GM18909 (cell line): ENCODE data around the gene SNX17.
"Not testable (repeated sequence)": the region's sequence is repeated elsewhere in the genome, so short reads cannot be mapped to it uniquely, and the experiment has no call there.

ENCODE experiments used
- ATAC-seq: cut with Tn5 transposase; IDR thresholded peaks from one replicate; pipeline ENCODE4 v1.9.1; 2021; ENCODE audit warnings: mild to moderate bottlenecking; ENCODE audit not compliant: unreplicated experiment, poor library complexity

Gene SNX17

DNA sequence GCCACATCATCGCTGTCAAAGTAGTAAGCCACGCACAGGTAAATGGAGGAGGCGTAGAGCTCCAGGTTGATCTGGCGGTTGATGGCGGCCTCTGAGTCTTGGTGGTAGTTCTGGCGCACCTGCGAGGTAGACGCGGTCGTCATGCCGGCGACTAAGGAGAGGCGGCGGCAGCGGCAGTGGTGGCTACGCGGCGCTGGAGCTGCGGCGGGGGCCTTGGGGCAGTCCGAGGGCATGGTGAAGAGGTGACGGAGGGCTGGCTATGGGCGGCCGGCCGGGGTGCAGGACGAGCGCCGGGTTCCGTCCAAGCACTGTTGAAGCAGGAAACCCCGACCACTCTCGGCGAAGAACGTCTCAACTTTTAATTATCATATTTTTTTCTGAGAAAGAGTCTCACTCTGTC is 22.8 kb downstream of the SNX17 start:
- ATAC-seq = no peak

DNA sequence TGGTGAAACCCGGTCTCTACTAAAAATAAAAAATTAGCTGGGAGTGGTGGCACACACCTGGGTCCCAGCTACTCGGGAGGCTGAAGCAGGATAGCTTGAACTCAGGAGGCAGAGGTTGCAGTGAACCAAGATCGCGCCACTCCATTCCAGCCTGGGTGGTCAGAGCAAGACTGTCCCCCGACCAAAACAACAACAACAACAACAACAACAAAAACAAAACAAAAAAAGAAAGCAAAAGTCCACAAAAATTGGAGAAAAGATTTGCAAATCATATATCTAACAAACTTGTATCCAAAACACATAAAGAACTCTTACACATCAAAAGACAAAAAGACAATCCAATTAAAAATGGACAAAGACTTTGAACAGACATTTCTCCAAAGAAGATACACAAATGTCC is 28.5 kb downstream of the SNX17 start:
- ATAC-seq = no peak

DNA sequence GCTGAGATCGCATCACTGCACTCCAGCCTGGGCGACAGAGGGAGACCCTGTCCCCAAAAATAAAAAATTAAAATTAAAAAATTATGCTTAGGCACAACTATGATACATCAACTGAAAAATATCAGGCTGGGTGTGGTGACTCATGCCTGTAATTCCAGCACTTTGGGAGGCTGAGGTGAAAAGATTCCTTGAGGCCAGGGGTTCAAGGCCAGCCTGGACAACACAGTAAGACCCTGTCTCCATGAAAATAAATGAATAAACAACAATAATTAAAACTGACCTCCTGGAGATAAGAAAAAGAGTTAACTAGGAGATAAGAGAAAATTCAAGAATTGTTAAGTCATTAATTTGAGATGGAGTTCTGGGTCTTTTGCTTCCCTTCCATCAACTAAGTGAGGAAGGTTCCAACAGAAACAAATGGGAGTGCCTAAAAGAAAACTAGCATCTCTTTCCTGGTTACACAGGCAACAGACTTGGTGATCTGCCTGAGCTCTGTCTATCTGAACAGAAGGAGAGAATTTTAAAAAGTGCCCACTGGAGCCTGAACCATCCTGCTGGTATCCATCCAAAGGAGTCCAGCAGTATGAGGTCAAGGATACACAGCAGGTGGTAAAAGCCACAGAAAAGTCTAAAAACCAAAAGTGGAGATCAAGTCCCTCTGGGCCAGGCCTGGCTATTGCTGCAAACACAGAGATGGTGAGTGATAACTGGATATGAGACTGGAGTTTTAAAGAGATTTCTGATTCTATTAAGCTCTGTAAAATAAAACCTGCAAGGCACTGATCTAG is 30.1 kb downstream of the SNX17 start:
- no peak for ATAC-seq

DNA sequence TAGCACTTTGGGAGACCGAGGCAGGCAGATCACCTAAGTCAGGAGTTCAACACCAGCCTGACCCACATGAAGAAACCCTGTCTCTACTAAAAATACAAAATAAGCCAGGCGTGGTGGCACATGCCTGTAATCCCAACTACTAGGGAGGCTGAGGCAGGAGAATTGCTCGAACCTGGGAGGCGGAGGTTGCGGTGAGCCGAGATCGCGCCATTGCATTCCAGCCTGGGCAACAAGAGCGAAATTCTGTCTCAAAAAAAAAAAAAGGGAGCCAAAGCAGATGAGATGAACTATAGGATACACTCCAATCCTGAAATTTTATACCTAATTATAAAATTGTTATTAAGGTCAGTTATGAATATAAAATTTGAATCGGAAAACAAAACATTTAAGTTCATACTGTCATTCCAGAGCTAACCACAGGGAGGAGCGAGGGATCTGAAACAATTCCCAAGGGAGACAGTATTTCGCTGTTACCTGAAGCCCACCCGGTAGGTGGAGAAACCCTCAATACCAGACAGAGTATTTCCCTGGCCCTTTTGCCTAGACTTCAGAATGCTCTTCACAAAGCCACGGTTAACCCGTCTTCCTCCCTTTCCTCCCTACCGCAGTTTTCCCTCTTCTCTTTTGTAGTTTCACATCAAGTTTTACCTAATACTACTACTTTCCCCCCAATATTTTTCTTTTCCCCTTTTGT is 37.5 kb downstream of the SNX17 start:
- ATAC-seq = no peak

DNA sequence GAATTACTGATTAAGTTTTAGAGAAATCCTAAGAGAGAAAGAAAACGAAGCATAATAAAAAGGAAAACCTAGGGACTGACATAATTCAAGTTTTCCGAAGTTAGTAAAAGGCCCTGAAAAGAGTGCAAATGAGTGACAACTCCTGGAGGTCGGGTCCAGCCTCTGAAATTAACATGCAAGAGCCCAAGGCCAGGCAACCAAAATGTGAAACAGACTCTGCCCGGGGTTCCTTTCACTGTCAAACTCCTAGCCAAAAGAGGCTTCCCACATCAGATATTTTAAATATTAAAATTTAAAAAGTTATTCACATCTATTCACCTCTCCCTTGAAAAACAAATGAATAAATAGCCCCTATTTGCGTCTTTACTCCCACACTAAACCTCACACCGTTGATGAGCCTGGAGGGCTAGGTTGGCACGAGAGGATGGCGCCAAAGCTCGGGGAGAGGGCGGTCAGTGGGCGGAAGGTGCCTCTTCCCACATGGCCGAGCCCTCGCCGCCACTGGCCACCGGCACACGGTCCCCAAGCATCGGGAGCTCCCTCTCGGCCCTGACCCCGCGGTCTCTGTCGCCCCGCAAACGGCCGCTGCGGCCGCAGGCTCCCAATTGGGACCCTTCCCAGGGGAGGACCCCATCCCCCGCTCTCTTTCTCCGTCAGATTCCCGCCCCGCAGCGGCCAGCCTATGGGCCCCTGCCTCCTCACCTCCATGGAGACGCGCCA is 38.3 kb downstream of the SNX17 start:
- peak; percentile 37 for ATAC-seq

DNA sequence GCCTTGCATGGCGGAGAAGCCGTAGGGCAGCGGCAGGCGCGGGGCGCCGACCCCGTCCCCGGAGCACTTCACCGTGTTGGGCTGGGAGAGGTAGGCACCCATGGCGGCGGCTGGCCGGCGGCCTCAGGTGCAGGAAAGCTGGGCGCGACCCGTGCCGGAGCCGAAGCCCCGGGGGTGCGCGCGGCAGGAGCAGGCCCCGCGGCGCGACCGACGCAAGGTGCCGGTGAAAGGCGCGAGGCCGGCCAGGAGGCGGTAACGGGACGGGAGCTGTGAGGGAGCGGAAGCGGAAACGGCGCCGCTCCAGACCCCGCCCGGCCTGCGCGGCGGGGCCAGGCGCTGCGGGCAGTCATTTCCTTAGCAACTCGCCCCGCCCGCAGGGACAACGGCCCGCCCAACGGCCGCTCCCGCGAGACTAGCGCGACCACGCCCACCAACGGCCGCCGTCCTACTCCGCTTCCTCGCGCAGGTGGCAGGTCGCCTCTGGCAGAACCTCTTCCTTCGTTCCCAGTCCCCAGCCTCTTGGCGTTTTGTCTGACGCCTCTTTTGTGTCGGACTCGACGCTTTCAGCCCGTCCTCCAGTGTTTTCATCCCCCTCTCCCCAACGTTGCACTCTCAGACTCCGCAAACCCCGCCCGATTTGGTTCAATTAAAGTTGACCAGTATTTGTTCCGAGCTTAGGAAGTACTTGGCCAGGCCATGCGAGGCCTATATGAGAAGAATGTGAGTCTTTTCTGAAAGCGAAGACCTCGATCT is 39.1 kb downstream of the SNX17 start, which contains the start of gene PPM1G:
PPM1G (minus strand) TSS at position 271 of the 753 bp plus-strand sequence; CDS start at position 102, 169 bp downstream.
- ATAC-seq = peak; percentile 95

DNA sequence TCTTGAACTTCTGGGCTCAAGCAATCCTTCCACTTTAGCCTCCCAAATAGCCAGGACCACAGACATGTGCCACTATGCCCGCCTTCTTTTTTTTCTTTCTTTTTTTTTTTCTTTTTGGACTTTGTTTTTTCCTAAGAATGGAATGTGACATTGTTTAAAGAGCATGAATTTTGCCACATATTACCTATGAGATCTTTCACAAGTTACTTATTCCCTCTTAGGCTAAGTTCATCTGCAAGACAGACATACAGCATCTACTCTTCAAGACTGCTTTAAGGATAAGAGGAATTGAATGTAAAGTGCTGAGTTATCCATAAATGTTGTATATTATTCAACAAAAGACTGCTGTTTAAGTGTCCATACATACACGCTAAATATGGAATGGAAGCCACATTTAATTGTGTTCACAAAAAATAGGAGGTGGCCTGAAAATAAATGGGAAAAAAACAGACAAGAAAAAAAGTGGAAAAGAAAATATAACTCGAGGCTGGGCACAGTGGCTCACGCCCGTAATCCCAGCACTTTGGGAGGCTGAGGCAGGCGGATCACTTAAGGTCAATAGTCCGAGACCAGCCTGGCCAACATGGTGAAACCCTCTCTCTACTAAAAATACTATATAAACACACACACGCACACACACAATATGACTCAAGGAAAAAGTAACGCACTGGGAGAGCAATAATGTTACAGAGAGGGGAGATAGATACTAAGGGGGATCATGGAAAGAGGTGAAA is 42.2 kb downstream of the SNX17 start:
- no peak for ATAC-seq

DNA sequence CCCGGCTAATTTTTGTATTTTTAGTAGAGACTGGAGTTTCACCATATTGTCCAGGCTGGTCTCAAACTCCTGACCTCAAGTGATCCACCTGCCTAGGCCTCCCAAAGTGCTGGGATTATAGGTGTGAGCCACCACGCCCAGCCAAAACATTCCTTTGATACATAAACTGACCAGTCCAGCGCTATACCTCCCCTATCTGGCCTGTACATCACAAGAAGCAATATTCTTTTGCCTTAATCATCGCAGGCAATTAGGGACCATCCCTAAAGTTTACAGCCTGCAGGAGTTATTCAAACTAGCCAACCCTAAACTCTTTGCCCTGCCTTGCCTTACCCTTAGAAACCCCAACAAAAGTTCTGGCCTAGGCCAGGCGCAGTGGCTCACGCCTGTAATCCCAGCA is 45.7 kb downstream of the SNX17 start:
- ATAC-seq = no peak

DNA sequence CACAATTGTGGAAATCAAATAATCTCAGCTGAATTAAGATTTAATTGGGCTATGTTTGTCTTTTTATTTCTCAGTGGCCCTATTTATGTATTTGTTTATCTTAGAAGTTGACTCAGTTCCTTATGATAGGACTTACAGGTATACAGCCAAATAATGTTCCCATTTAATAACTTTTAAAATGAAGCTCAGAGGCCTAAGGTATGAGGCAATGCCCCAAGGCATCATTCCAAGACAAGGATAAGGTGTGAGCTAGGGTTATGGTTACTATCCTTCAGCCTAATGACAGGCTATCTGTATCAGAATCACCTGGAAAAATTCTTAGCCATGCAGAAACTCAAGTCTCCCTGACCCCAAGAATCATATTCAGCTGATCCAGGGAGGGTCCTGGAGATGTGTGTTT is 50.6 kb downstream of the SNX17 start:
- ATAC-seq = no peak

DNA sequence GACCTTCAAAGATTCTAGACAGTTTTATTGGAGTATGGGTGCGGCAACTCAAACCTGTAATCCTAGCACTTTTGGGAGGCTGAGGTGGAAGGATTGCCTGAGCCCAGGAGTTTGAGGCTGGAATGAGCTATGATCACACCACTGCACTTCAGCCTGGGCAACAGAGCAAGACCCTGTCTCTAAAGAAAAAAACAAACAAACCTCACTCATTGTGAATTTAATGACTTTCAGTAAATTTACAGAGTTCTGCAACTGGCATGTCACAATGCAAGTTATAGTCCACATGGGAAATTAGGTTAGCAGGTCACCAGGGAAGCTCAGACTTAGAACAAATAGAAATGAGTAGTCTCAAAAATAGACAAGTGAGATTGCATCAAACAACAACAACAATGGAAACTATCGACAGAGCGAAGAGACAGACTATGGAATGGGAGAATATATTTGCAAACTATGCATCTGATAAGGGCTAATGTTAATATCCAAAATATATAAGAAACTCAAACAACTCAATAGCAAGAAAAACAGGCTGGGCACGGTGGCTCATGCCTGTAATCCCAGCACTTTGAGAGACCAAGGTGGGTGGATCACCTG is 51.3 kb downstream of the SNX17 start:
- ATAC-seq = no peak

DNA sequence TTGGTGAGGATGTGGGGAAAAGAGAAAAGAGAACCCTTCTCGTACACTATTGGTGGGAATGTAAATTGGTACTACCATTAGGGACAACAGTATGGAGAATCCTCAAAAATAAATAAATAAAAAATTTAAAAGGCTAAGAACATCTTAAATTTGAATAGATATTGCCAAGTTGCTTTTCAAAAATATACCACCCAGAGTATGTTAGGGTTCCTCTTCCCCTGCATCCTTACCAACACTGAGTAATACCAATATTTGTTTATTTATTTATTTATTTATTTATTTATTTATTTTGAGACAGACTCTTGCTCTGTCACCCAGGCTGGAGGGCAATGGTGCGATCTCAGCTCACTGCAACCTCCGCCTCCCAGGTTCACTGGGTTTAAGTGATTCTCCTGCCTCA is 52.5 kb downstream of the SNX17 start:
- no peak for ATAC-seq

DNA sequence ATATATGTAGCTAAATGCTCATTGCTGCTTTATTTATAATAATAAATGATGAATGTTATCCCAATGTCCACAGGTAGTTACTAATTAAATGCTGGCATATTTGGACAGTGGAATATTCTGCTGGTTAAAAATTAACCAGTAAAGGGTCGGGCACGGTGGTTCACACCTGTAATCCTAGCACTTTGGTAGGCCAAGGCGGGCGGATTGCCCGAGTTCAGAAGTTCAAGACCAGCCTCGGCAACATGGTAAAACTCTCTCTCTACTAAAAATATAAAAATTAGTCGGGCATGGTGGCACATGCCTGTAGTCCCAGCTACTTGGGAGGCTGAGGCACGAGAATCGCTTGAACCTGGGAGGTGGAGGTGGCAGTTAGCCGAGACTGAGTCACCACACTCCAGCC is 54.6 kb downstream of the SNX17 start:
- not testable (repeated sequence) for ATAC-seq
